Parietal lobe (tissue), 2 donors: ENCODE results near the gene GGCX. TPM values are rescaled to one million over a fixed set of nuclear protein-coding genes. Genes with fewer than 3 reads are reported as not detected.

Source experiments
- small RNA-seq: library from RNA; depleted of rRNA; stranded (forward); fragments of <200 nt; gene quantifications from one replicate; pipeline ENCODE3, GENCODE V24; 2014; ENCODE audit warnings: low replicate concordance
- total RNA-seq: library from RNA; depleted of rRNA; stranded (reverse); fragments of >200 nt; gene quantifications from one replicate; pipeline ENCODE4 v1.2.3, GENCODE V29; 2014

The GGCX gene
- 55.1 TPM for total RNA-seq

GRCh38 chr2:85561280-85562212 lies at the start of gene GGCX:
TSS of gene GGCX (minus strand) at chr2:85561493. CDS start at chr2:85561428, 65 bp downstream.

GRCh38 chr2:85602476-85603234 lies 41.4 kb upstream of the GGCX start, which contains the start of gene TMEM150A:
TSS of gene TMEM150A (minus strand) at chr2:85602698. CDS start at chr2:85601948, 750 bp downstream.

GRCh38 chr2:85595301-85596025 lies 34.2 kb upstream of the GGCX start, which contains the start of gene RNF181:
TSS of gene RNF181 (plus strand) at chr2:85595745. CDS start at chr2:85595764, 19 bp downstream.

GRCh38 chr2:85584354-85584856 lies 23.1 kb upstream of the GGCX start, which contains the start of gene VAMP5:
TSS of gene VAMP5 (plus strand) at chr2:85584431. CDS start at chr2:85584491, 60 bp downstream.

GRCh38 chr2:85577386-85578242 lies 16.3 kb upstream of the GGCX start, which contains the start of gene VAMP8:
TSS of gene VAMP8 (plus strand) at chr2:85577586. CDS start at chr2:85577647, 61 bp downstream.

GRCh38 chr2:85538507-85539360 lies 22.6 kb downstream of the GGCX start, which contains the start of gene MAT2A:
TSS of gene MAT2A (plus strand) at chr2:85539168. CDS start at chr2:85539288, 120 bp downstream.

Small RNA genes lying within 50 kb of the gene (small RNA-seq; reads per million reads assigned to genes)
- not detected for gene RN7SL126P

Other genes with a start within 250 kb of the GGCX start
- 57.0 TPM for gene TGOLN2, start 233.5 kb downstream of the GGCX start, total RNA-seq
- 14.4 TPM for gene RETSAT, start 207.0 kb downstream of the GGCX start, total RNA-seq
- 26.9 TPM for gene ELMOD3, start 206.7 kb downstream of the GGCX start, total RNA-seq
- gene CAPG, start 151.1 kb downstream of the GGCX start, total RNA-seq, result 11.0 TPM
- gene SH2D6, start 142.8 kb downstream of the GGCX start, total RNA-seq, result 0.94 TPM
- 157 TPM for gene MAT2A, start 22.3 kb downstream of the GGCX start, total RNA-seq
- gene VAMP8, start 16.1 kb upstream of the GGCX start, total RNA-seq, result 0.94 TPM
- gene VAMP5, start 22.9 kb upstream of the GGCX start, total RNA-seq, result not detected
- 46.0 TPM for gene RNF181, start 34.3 kb upstream of the GGCX start, total RNA-seq
- 6.6 TPM for gene TMEM150A, start 41.2 kb upstream of the GGCX start, total RNA-seq
- gene C2orf68, start 50.6 kb upstream of the GGCX start, total RNA-seq, result 35.4 TPM
- 45.1 TPM for gene USP39, start 54.7 kb upstream of the GGCX start, total RNA-seq
- gene SFTPB, start 106.7 kb upstream of the GGCX start, total RNA-seq, result not detected
- 0.31 TPM for gene GNLY, start 132.9 kb upstream of the GGCX start, total RNA-seq
- gene ATOH8, start 192.5 kb upstream of the GGCX start, total RNA-seq, result 3.1 TPM